Lower leg skin (tissue), 3 donors: ENCODE measurements around the gene SLC25A12.

Source experiments
- CTCF ChIP-seq, 3 donors: fragments of 450-650 bp; IDR thresholded peaks; one replicate each; pipeline ENCODE4 v1.5.1; 2016; ENCODE audit warnings: antibody characterized with exemption in 3 of 3, mild to moderate bottlenecking in 3 of 3, moderate library complexity in 2 of 3
- POLR2A ChIP-seq, 2 donors: fragments of 450-650 bp; IDR thresholded peaks; one replicate each; pipeline ENCODE4 v1.6.1; 2016 to 2017; ENCODE audit warnings: antibody characterized with exemption in 2 of 2, mild to moderate bottlenecking in 1 of 2, moderate library complexity in 1 of 2

GRCh38 chr2:171810422-171811244 lies 83.4 kb downstream of the SLC25A12 start:
- no peak for TF ChIP-seq CTCF (IDR thresholded peaks at IDR 0.05)
- TF ChIP-seq POLR2A (IDR thresholded peaks at IDR 0.05), result no peak
